BLaER1 (cell line): ENCODE measurements around the gene THAP3.
"Not testable (repeated sequence)": the region's sequence is repeated elsewhere in the genome, so short reads cannot be mapped to it uniquely, and the experiment has no call there.

Experiments
- H3K27ac ChIP-seq: shearing (Covaris generic); formaldehyde crosslinking; 2 replicates; pipeline ENCODE4 v1.8.1; 2022
- H3K27me3 ChIP-seq: shearing (Covaris generic); formaldehyde crosslinking; 2 replicates; pipeline ENCODE4 v1.8.1; 2022
- H3K36me3 ChIP-seq: shearing (Covaris generic); formaldehyde crosslinking; 2 replicates; pipeline ENCODE4 v1.8.1; 2022
- H3K4me1 ChIP-seq: shearing (Covaris generic); formaldehyde crosslinking; 2 replicates; pipeline ENCODE4 v1.8.1; 2022
- H3K4me2 ChIP-seq: shearing (Covaris generic); formaldehyde crosslinking; 2 replicates; pipeline ENCODE4 v1.8.1; 2022
- H3K4me3 ChIP-seq: shearing (Covaris generic); formaldehyde crosslinking; 2 replicates; pipeline ENCODE4 v1.8.1; 2022
- H3K9ac ChIP-seq: shearing (Covaris generic); formaldehyde crosslinking; 2 replicates; pipeline ENCODE4 v1.8.1; 2022
- H3K9me3 ChIP-seq: shearing (Covaris generic); formaldehyde crosslinking; 2 replicates; pipeline ENCODE4 v1.8.1; 2022
- H4K20me1 ChIP-seq: shearing (Covaris generic); formaldehyde crosslinking; 2 replicates; pipeline ENCODE4 v1.8.1; 2022
- Cebpa-rat ChIP-seq: shearing (Covaris generic); IDR thresholded peaks from 2 replicates; pipeline ENCODE4 v1.8.1; 2022

The THAP3 gene

GRCh38 chr1:6646499-6647148 lies 22.0 kb downstream of the THAP3 start:
- TF ChIP-seq Cebpa-rat = no peak
- no peaks in the 10 kb centered on the region; the same call in 1 of the 2 replicates for H4K20me1 ChIP-seq
- no peak overlapping the region for H3K9ac ChIP-seq
- H3K36me3 ChIP-seq = peaks cover 79% of the 10 kb centered on the region
- H3K4me2 ChIP-seq = no peak overlapping the region
- H3K4me1 ChIP-seq = no peaks in the 10 kb centered on the region
- H3K9me3 ChIP-seq = no peaks in the 10 kb centered on the region
- H3K4me3 ChIP-seq = no peak overlapping the region
- no peaks in the 10 kb centered on the region for H3K27me3 ChIP-seq
- no peak overlapping the region for H3K27ac ChIP-seq

DNA sequence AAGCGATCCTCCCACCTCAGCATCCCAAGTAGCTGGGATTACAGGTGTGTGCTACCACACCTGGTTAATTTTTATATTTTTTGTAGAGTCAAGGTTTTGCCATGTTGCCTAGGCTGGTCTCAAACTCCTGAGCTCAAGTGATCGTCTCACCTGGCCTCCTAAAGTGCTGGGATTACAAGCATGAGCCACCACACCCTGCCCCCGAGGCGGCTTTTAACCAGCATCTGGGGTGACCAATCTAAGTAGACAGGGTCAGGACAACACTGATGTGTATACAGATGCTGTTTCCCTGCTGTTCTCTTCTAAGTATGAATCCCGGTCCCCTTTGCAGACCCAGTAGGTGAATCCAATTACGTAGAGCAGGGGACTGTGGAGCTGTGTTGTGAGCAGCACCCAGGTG lies 23.9 kb downstream of the THAP3 start:
- Histone ChIP-seq H3K4me1 (no peaks in the 10 kb centered on the region), H3K36me3 (peaks cover 81% of the 10 kb centered on the region), H3K9me3 (no peaks in the 10 kb centered on the region), H3K9ac (no peak overlapping the region), H3K27ac (no peak overlapping the region), H3K4me2 (no peak overlapping the region), H4K20me1 (no peaks in the 10 kb centered on the region; the same call in 1 of the 2 replicates), H3K27me3 (no peaks in the 10 kb centered on the region), H3K4me3 (no peak overlapping the region)
- no peak for TF ChIP-seq Cebpa-rat

DNA sequence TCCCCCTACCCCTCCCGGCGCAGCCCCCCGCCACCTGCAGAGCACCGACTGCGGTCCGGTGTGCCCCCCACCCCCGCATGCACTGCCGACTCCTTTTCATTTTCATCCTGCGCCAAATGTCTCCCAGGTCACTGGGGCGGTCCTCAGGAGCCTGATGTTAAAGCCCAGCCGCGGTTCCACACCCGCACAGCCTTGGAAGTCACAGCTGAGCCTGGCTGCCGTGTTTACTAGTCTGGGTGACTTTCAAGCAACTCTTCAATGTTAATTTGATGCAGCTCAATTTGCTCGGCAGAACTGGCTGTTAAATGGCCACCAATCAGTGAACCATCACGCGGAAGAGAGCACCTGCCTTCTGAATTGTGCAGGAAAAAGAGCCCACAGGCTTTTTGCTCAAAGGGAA lies 27.2 kb downstream of the THAP3 start:
- H3K27ac ChIP-seq = no peak overlapping the region
- H3K4me2 ChIP-seq = no peak overlapping the region
- H3K9ac ChIP-seq = no peak overlapping the region
- no peaks in the 10 kb centered on the region for H3K27me3 ChIP-seq
- H3K4me1 ChIP-seq = peaks cover 4% of the 10 kb centered on the region; the same call in 1 of the 2 replicates
- no peak overlapping the region for H3K4me3 ChIP-seq
- no peaks in the 10 kb centered on the region for H3K9me3 ChIP-seq
- peaks cover 6% of the 10 kb centered on the region for H4K20me1 ChIP-seq
- no peak for TF ChIP-seq Cebpa-rat
- peaks cover 72% of the 10 kb centered on the region for H3K36me3 ChIP-seq

DNA sequence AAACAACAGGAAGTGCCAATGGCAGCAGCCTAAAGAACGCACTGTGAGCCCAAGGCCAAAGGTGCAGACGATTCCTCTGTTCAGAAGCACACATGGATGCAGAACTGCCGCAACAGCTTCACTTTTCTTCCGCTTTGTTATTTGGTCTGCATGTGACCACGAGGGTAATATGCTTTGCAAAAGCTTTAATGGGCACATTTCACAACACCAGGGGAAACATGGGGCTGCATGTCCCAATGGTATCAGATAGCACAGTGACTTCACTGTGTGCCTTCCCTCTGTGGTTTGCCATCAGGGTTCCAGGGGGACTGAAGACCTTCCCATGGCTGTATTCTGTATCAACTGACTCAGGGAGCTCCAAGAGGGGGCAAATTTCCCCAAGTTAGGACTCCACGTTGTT lies 28.3 kb downstream of the THAP3 start:
- Histone ChIP-seq H3K4me1 (peaks cover 7% of the 10 kb centered on the region; the same call in 1 of the 2 replicates), H3K9ac (no peak overlapping the region), H3K9me3 (no peaks in the 10 kb centered on the region), H3K36me3 (peaks cover 80% of the 10 kb centered on the region), H3K27me3 (no peaks in the 10 kb centered on the region), H3K4me2 (no peak overlapping the region), H3K27ac (no peak overlapping the region), H4K20me1 (peaks cover 14% of the 10 kb centered on the region), H3K4me3 (no peak overlapping the region)
- no peak for TF ChIP-seq Cebpa-rat

GRCh38 chr1:6653436-6654290 lies 29.0 kb downstream of the THAP3 start:
- no peak overlapping the region for H3K4me2 ChIP-seq
- peaks cover 79% of the 10 kb centered on the region for H3K36me3 ChIP-seq
- H3K4me1 ChIP-seq = peaks cover 13% of the 10 kb centered on the region
- no peak overlapping the region for H3K27ac ChIP-seq
- TF ChIP-seq Cebpa-rat = no peak
- H3K4me3 ChIP-seq = no peak overlapping the region
- peaks cover 20% of the 10 kb centered on the region for H4K20me1 ChIP-seq
- H3K9me3 ChIP-seq = no peaks in the 10 kb centered on the region
- H3K9ac ChIP-seq = no peak overlapping the region
- no peaks in the 10 kb centered on the region for H3K27me3 ChIP-seq

- Histone ChIP-seq H4K20me1 (peaks cover 50% of the 10 kb centered on the region), H3K9me3 (no peaks in the 10 kb centered on the region), H3K4me2 (no peak overlapping the region), H3K27ac (no peak overlapping the region), H3K4me3 (no peak overlapping the region), H3K36me3 (peaks cover 72% of the 10 kb centered on the region), H3K27me3 (no peaks in the 10 kb centered on the region), H3K9ac (no peak overlapping the region), H3K4me1 (peaks cover 21% of the 10 kb centered on the region)
- no peak for TF ChIP-seq Cebpa-rat
Measured at GRCh38 chr1:6657138-6657537, 32.5 kb downstream of the THAP3 start.

DNA sequence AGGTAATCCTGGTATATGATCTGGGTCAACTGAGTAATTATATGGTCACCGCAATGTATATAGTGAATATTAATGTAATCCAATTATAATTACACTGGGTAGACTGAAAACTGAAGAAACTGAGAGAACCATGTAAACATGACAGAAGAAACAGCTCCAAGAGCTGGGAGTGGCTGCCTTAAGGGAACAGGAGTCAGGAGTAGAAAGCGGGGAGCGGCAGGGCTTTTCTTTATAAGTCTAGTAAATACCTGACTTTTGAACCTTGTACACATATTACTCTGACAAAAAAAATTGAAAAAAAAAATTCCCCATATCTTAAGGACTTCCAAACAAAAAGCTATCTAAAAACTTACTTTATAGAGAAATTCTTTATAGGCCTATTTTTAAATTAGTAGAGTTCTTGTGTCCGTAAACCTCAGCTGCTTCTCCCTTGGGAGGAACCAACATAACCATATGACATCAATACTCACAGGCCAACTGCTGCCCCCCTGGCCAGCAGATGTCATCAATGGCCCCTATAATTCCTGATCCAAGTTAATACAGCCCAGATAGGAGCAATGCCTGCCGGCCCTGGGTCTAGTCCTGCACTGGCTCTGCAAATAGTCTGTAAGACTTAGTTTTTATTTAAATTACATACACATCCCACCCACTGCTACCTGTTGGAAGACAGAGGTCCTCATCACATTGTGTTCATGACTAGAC lies 33.8 kb downstream of the THAP3 start:
- Histone ChIP-seq H3K27ac (no peak overlapping the region), H3K4me1 (peaks cover 21% of the 10 kb centered on the region), H4K20me1 (peaks cover 61% of the 10 kb centered on the region), H3K36me3 (peaks cover 72% of the 10 kb centered on the region), H3K27me3 (no peaks in the 10 kb centered on the region), H3K9ac (0 out of 2 replicates have a peak overlapping the region, but pooled peaks have one; percentile 34), H3K9me3 (no peaks in the 10 kb centered on the region), H3K4me2 (peak overlapping the region; percentile 65), H3K4me3 (no peak overlapping the region)
- TF ChIP-seq Cebpa-rat = no peak

GRCh38 chr1:6660415-6661049 lies 35.9 kb downstream of the THAP3 start:
- no peak overlapping the region for H3K27ac ChIP-seq

GRCh38 chr1:6662468-6662867 lies 37.8 kb downstream of the THAP3 start:
- H4K20me1 ChIP-seq = peaks cover 60% of the 10 kb centered on the region
- H3K9ac ChIP-seq, H3K27me3 ChIP-seq, H3K27ac ChIP-seq, H3K4me2 ChIP-seq, H3K9me3 ChIP-seq, H3K4me3 ChIP-seq: not testable (repeated sequence)
- peaks cover 14% of the 10 kb centered on the region for H3K4me1 ChIP-seq
- peaks cover 85% of the 10 kb centered on the region for H3K36me3 ChIP-seq

More at GRCh38 chr1:6660415-6661049, 35.9 kb downstream of the THAP3 start:
- H4K20me1 ChIP-seq = peaks cover 71% of the 10 kb centered on the region
- H3K9me3 ChIP-seq = 0 out of 2 replicates have a peak, but pooled peaks cover 4% of the 10 kb centered on the region
- no peak for TF ChIP-seq Cebpa-rat
- peaks cover 75% of the 10 kb centered on the region for H3K36me3 ChIP-seq
- H3K4me2 ChIP-seq = no peak overlapping the region
- H3K9ac ChIP-seq = no peak overlapping the region
- H3K27me3 ChIP-seq = no peaks in the 10 kb centered on the region
- peaks cover 21% of the 10 kb centered on the region for H3K4me1 ChIP-seq
- H3K4me3 ChIP-seq = no peak overlapping the region
